ENCODE results near the gene REV3L. TPM values are rescaled to one million over a fixed set of nuclear protein-coding genes. Genes with fewer than 3 reads are reported as not detected.

Gene REV3L
- total RNA-seq, 1 experiment from 2014 or later = 5.7 TPM

DNA sequence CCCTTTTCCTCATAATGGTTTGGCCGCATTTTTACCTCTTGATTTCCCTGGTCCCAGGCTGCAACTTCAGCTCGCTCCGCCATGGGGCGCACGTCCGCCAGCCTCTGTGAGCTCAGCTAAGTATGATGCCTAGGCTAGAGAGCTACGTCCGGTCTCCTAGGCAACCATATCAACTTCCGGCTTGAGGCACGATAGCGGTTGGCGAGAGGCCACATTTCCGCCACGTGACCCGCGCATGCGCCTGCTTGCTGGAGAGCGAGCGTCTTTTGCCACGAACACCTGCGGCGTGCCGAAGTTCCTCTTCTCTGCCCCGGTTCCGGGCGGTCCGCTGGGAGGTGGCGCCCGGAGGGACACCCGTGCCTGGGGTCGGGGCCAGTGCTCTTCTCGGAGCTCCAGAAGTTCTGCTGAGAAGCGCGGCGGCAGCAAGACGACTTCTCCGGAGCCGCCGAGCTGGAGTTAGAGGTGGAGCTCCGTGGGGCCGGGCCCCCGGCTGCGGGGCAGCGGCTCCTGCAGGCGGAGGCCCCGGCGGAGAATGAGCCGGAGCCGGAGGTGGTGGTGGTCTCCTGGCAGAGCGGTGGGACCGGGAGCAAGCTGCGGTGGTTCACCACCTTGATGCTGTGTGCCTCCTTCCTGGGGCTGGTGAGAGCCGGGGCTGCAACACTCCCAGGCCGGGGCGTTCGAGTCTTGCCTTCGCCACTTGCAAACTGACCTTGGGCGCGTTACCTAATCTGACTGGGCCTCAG, 223.8 kb downstream of the REV3L start (continued):
- TF ChIP-seq ZNF512 (CRISPR knock-in tag; IDR thresholded peaks at IDR 0.05; ENCODE audit: borderline replicate concordance) (no peak), E2F1 (CRISPR knock-in tag; IDR thresholded peaks at IDR 0.05) (no peak), ATF3 (CRISPR knock-in tag; conservative IDR thresholded peaks at IDR 0.05) (no peak), SMAD4 (CRISPR knock-in tag; IDR thresholded peaks at IDR 0.05) (no peak), FOXJ3 (CRISPR knock-in tag; IDR thresholded peaks at IDR 0.05; ENCODE audit: borderline replicate concordance) (no peak), MAX (CRISPR knock-in tag; IDR thresholded peaks at IDR 0.05) (peak; percentile 94), JUN (CRISPR knock-in tag; IDR thresholded peaks at IDR 0.05) (peak; percentile 59; the same call in 1 of the 2 replicates), NR2C2 (CRISPR knock-in tag; IDR thresholded peaks at IDR 0.05) (no peak), TEAD1 (CRISPR knock-in tag; IDR thresholded peaks at IDR 0.05) (peak; percentile 70; the same call in 1 of the 2 replicates), ZBTB21 (CRISPR knock-in tag; IDR thresholded peaks at IDR 0.05; ENCODE audit: borderline replicate concordance) (no peak), FOXK1 (CRISPR knock-in tag; IDR thresholded peaks at IDR 0.05) (peak; percentile 92), PREB (CRISPR knock-in tag; IDR thresholded peaks at IDR 0.05; ENCODE audit: borderline replicate concordance) (no peak), ZNF317 (CRISPR knock-in tag; IDR thresholded peaks at IDR 0.05; ENCODE audit: borderline replicate concordance, low read depth) (peak; percentile 47; the same call in 1 of the 2 replicates), ZNF138 (CRISPR knock-in tag; conservative IDR thresholded peaks at IDR 0.05) (no peak), ZNF232 (CRISPR knock-in tag; IDR thresholded peaks at IDR 0.05) (no peak), NFATC4 (CRISPR knock-in tag; IDR thresholded peaks at IDR 0.05) (no peak), ZNF671 (CRISPR knock-in tag; IDR thresholded peaks at IDR 0.05) (no peak), SMAD3 (CRISPR knock-in tag; IDR thresholded peaks at IDR 0.05; ENCODE audit: borderline replicate concordance) (peak; percentile 72; the same call in 1 of the 2 replicates), NR3C1 (CRISPR knock-in tag; conservative IDR thresholded peaks at IDR 0.05; ENCODE audit: low read depth) (no peak), MYBL2 (CRISPR knock-in tag; IDR thresholded peaks at IDR 0.05) (peak; percentile 94), RORB (CRISPR knock-in tag; IDR thresholded peaks at IDR 0.05) (no peak), E2F5 (CRISPR knock-in tag; IDR thresholded peaks at IDR 0.05) (peak; percentile 73; the same call in 1 of the 2 replicates)
- TF ChIP-seq, protein P1, sequence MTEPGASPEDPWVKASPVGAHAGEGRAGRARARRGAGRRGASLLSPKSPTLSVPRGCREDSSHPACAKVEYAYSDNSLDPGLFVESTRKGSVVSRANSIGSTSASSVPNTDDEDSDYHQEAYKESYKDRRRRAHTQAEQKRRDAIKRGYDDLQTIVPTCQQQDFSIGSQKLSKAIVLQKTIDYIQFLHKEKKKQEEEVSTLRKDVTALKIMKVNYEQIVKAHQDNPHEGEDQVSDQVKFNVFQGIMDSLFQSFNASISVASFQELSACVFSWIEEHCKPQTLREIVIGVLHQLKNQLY (CRISPR knock-in tag; IDR thresholded peaks at IDR 0.05) = 0 out of 2 replicates have a peak, but pooled peaks have one; percentile 76
- TF ChIP-seq, protein P2, sequence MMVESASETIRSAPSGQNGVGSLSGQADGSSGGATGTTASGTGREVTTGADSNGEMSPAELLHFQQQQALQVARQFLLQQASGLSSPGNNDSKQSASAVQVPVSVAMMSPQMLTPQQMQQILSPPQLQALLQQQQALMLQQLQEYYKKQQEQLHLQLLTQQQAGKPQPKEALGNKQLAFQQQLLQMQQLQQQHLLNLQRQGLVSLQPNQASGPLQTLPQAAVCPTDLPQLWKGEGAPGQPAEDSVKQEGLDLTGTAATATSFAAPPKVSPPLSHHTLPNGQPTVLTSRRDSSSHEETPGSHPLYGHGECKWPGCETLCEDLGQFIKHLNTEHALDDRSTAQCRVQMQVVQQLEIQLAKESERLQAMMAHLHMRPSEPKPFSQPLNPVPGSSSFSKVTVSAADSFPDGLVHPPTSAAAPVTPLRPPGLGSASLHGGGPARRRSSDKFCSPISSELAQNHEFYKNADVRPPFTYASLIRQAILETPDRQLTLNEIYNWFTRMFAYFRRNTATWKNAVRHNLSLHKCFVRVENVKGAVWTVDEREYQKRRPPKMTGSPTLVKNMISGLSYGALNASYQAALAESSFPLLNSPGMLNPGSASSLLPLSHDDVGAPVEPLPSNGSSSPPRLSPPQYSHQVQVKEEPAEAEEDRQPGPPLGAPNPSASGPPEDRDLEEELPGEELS (CRISPR knock-in tag; IDR thresholded peaks at IDR 0.05) = 0 out of 2 replicates have a peak, but pooled peaks have one; percentile 23
- TF ChIP-seq, protein P3, sequence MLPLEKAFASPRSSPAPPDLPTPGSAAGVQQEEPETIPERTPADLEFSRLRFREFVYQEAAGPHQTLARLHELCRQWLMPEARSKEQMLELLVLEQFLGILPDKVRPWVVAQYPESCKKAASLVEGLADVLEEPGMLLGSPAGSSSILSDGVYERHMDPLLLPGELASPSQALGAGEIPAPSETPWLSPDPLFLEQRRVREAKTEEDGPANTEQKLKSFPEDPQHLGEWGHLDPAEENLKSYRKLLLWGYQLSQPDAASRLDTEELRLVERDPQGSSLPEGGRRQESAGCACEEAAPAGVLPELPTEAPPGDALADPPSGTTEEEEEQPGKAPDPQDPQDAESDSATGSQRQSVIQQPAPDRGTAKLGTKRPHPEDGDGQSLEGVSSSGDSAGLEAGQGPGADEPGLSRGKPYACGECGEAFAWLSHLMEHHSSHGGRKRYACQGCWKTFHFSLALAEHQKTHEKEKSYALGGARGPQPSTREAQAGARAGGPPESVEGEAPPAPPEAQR (CRISPR knock-in tag; IDR thresholded peaks at IDR 0.05) = no peak
- TF ChIP-seq, protein P4, sequence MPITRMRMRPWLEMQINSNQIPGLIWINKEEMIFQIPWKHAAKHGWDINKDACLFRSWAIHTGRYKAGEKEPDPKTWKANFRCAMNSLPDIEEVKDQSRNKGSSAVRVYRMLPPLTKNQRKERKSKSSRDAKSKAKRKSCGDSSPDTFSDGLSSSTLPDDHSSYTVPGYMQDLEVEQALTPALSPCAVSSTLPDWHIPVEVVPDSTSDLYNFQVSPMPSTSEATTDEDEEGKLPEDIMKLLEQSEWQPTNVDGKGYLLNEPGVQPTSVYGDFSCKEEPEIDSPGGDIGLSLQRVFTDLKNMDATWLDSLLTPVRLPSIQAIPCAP (CRISPR knock-in tag; IDR thresholded peaks at IDR 0.05) = no peak
- TF ChIP-seq, protein P5, sequence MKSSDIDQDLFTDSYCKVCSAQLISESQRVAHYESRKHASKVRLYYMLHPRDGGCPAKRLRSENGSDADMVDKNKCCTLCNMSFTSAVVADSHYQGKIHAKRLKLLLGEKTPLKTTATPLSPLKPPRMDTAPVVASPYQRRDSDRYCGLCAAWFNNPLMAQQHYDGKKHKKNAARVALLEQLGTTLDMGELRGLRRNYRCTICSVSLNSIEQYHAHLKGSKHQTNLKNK (CRISPR knock-in tag; IDR thresholded peaks at IDR 0.05) = no peak

All from WTC11 (cell line).